GM18499 (cell line): Measurements from ENCODE around the gene BIRC5.
"Not testable (repeated sequence)": the region's sequence is repeated elsewhere in the genome, so short reads cannot be mapped to it uniquely, and the experiment has no call there.

Experiments used
- ATAC-seq: cut with Tn5 transposase; IDR thresholded peaks from one replicate; pipeline ENCODE4 v1.9.1; 2021; ENCODE audit warnings: moderate number of reproducible peaks; ENCODE audit not compliant: insufficient read depth, unreplicated experiment

The BIRC5 gene

GRCh38 chr17:78214016-78214705 lies at the start of gene BIRC5:
Gene BIRC5 (plus strand): TSS chr17:78214253. CDS start chr17:78214317, 64 bp downstream.
- no peak for ATAC-seq

- ATAC-seq: no peak
These were observed 49.1 kb upstream of the BIRC5 start for GRCh38 chr17:78164748-78165607.

GRCh38 chr17:78166416-78166815 lies 47.6 kb upstream of the BIRC5 start:
- no peak for ATAC-seq

GRCh38 chr17:78168242-78168902 lies 45.7 kb upstream of the BIRC5 start, which contains the start of gene SYNGR2:
Gene SYNGR2 (plus strand): TSS chr17:78168581. CDS start chr17:78168617, 36 bp downstream.
- ATAC-seq: no peak

- ATAC-seq: no peak
These were observed 44.9 kb upstream of the BIRC5 start for GRCh38 chr17:78168903-78169793.

- ATAC-seq: no peak
These were observed 43.1 kb upstream of the BIRC5 start for GRCh38 chr17:78170692-78171590.

- ATAC-seq: not testable (repeated sequence)
These were observed 42.3 kb upstream of the BIRC5 start for GRCh38 chr17:78171591-78172248.

GRCh38 chr17:78172249-78173051 lies 41.6 kb upstream of the BIRC5 start:
- ATAC-seq: no peak

- ATAC-seq: no peak
These were observed 40.8 kb upstream of the BIRC5 start for GRCh38 chr17:78173097-78173715.

GRCh38 chr17:78174346-78174869 lies 39.6 kb upstream of the BIRC5 start:
- no peak for ATAC-seq

GRCh38 chr17:78174870-78175642 lies 39.0 kb upstream of the BIRC5 start:
- ATAC-seq: no peak

- no peak for ATAC-seq
These were observed 38.4 kb upstream of the BIRC5 start for GRCh38 chr17:78175643-78175981.

- no peak for ATAC-seq
These were observed 37.5 kb upstream of the BIRC5 start for GRCh38 chr17:78176548-78177025.

GRCh38 chr17:78179372-78179771 lies 34.7 kb upstream of the BIRC5 start:
- no peak for ATAC-seq

GRCh38 chr17:78180083-78180482 lies 34.0 kb upstream of the BIRC5 start:
- no peak for ATAC-seq

GRCh38 chr17:78180508-78180907 lies 33.5 kb upstream of the BIRC5 start:
- ATAC-seq: no peak
